NB4 (cell line): ENCODE results near the gene CRYAB.
A peak's percentile ranks its signal among the peaks of the same experiment; 100 is the strongest.

Experiments used
- DNase-seq: peaks from one replicate; pipeline ENCODE4 v3.0.0; 2010; ENCODE audit warnings: low read depth
- H3K4me3 ChIP-seq: one replicate; pipeline ENCODE4 v1.5.1; 2011; ENCODE audit warnings: mild to moderate bottlenecking, low read depth, low read length, moderate library complexity
- MAX ChIP-seq: IDR thresholded peaks from 2 replicates; pipeline ENCODE4 v1.6.1; 2011; ENCODE audit warnings: low read depth, low read length
- MYC ChIP-seq: IDR thresholded peaks from 2 replicates; pipeline ENCODE4 v1.6.1; 2011; ENCODE audit warnings: low read depth, low read length
- POLR2A ChIP-seq: IDR thresholded peaks from 2 replicates; pipeline ENCODE4 v1.6.1; 2011; ENCODE audit warnings: mild to moderate bottlenecking; ENCODE audit not compliant: insufficient read length; ENCODE audit errors: extremely low read depth
- TF ChIP-seq, protein P1 (sequence below): IDR thresholded peaks from one replicate; pipeline ENCODE4 v1.5.1; 2012; ENCODE audit warnings: low read depth, low read length

CRYAB gene

GRCh38 chr11:111949519-111950426 lies 38.2 kb upstream of the CRYAB start:
- TF ChIP-seq, protein P1, sequence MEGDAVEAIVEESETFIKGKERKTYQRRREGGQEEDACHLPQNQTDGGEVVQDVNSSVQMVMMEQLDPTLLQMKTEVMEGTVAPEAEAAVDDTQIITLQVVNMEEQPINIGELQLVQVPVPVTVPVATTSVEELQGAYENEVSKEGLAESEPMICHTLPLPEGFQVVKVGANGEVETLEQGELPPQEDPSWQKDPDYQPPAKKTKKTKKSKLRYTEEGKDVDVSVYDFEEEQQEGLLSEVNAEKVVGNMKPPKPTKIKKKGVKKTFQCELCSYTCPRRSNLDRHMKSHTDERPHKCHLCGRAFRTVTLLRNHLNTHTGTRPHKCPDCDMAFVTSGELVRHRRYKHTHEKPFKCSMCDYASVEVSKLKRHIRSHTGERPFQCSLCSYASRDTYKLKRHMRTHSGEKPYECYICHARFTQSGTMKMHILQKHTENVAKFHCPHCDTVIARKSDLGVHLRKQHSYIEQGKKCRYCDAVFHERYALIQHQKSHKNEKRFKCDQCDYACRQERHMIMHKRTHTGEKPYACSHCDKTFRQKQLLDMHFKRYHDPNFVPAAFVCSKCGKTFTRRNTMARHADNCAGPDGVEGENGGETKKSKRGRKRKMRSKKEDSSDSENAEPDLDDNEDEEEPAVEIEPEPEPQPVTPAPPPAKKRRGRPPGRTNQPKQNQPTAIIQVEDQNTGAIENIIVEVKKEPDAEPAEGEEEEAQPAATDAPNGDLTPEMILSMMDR = no peak
- TF ChIP-seq POLR2A = no peak
- TF ChIP-seq MAX = no peak
- no peak for TF ChIP-seq MYC
- H3K4me3 ChIP-seq = no peak overlapping the region
- DNase-seq = peak; percentile 65

DNA sequence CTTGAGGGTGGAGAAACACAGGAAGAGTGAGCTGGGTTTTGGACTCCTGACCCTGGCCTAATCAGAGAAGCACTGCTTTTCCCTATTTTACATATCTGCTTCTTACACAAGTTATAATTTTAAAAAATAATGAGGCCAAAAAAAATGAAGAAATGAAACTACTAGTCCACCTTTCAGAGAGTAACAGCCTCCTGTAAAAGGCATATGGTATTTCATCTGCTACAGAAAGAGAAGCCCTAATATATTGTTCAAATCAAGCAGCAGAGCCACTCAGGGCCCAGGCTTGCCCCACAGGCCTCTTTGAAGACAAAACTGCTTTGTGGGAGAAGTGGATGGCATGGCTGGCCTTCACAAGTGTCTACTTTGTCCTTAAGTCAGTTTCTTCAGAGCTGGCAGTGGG lies 35.6 kb upstream of the CRYAB start:
- no peak overlapping the region for H3K4me3 ChIP-seq
- TF ChIP-seq POLR2A (no peak), MAX (no peak), MYC (no peak)
- TF ChIP-seq, protein P1 = no peak
- no peak for DNase-seq

- H3K4me3 ChIP-seq = no peak overlapping the region
- DNase-seq = no peak
- no peak for TF ChIP-seq MYC
- TF ChIP-seq POLR2A = no peak
- TF ChIP-seq, protein P1 = no peak
- TF ChIP-seq MAX = no peak
Observed at GRCh38 chr11:111946499-111946898, 34.9 kb upstream of the CRYAB start.

DNA sequence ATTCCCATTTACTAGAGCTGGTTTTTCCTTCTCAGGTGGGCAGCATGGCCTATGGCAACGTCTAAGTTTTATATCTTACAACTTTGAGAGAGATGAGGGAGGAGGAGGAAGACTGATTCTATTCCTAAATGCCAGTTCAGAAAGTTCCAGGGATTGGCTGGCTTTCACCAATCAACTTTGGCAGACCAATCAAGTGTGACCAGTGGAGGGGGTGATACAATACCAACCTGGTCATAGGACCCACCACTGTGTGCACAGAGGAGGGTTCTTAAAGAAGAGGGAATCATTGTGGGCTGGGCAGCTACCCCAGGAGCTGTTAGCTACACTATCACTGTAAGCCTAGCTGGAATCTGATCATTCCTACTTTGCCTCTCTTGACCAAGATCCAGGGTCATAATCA lies 33.6 kb upstream of the CRYAB start:
- TF ChIP-seq, protein P1 = no peak
- TF ChIP-seq MAX = no peak
- TF ChIP-seq MYC = no peak
- no peak for TF ChIP-seq POLR2A
- H3K4me3 ChIP-seq = no peak overlapping the region
- no peak for DNase-seq

GRCh38 chr11:111944651-111945051 lies 33.1 kb upstream of the CRYAB start:
- no peak for DNase-seq

More at GRCh38 chr11:111944651-111945051, 33.1 kb upstream of the CRYAB start:
- no peak overlapping the region for H3K4me3 ChIP-seq
- TF ChIP-seq MYC (no peak), MAX (no peak), POLR2A (no peak)
- TF ChIP-seq, protein P1 = no peak
